CD4-positive, alpha-beta T cell treated with Interleukin-6 for 4 hours (primary cell): ENCODE results near the gene DPP10.
"Not testable (repeated sequence)": the region's sequence is repeated elsewhere in the genome, so short reads cannot be mapped to it uniquely, and the experiment has no call there.

ENCODE experiments used
- DNase-seq: peaks from one replicate; pipeline ENCODE4 v3.0.0-alpha.2; 2020; ENCODE audit warnings: mixed read lengths

The DPP10 gene

GRCh38 chr2:114843963-114844362 is 401.5 kb downstream of the DPP10 start:
- no peak for DNase-seq

GRCh38 chr2:114857196-114857595 is 414.8 kb downstream of the DPP10 start:
- DNase-seq = no peak

- DNase-seq = no peak
These were observed 417.5 kb downstream of the DPP10 start for GRCh38 chr2:114859726-114860510.

- DNase-seq = no peak
These were observed 419.8 kb downstream of the DPP10 start for GRCh38 chr2:114862243-114862642.

- DNase-seq = no peak
These were observed 422.5 kb downstream of the DPP10 start for GRCh38 chr2:114864901-114865300.

GRCh38 chr2:114880046-114880445 is 437.6 kb downstream of the DPP10 start:
- no peak for DNase-seq

- no peak for DNase-seq
These were observed 477.5 kb downstream of the DPP10 start for GRCh38 chr2:114919985-114920384.

- no peak for DNase-seq
These were observed 479.6 kb downstream of the DPP10 start for GRCh38 chr2:114922076-114922475.

- no peak for DNase-seq
These were observed 483.1 kb downstream of the DPP10 start for GRCh38 chr2:114925296-114926255.

GRCh38 chr2:114926303-114926702 is 483.9 kb downstream of the DPP10 start:
- no peak for DNase-seq

GRCh38 chr2:114929225-114929624 is 486.8 kb downstream of the DPP10 start:
- no peak for DNase-seq

GRCh38 chr2:114933671-114934241 is 491.3 kb downstream of the DPP10 start:
- no peak for DNase-seq

GRCh38 chr2:114935031-114935430 is 492.6 kb downstream of the DPP10 start:
- no peak for DNase-seq

GRCh38 chr2:114937366-114937930 is 495.0 kb downstream of the DPP10 start:
- no peak for DNase-seq

- no peak for DNase-seq
These were observed 498.5 kb downstream of the DPP10 start for GRCh38 chr2:114940785-114941458.

GRCh38 chr2:114949228-114949804 is 506.9 kb downstream of the DPP10 start:
- DNase-seq = no peak

GRCh38 chr2:114960389-114960788 is 517.9 kb downstream of the DPP10 start:
- no peak for DNase-seq

GRCh38 chr2:114962532-114962931 is 520.1 kb downstream of the DPP10 start:
- no peak for DNase-seq

GRCh38 chr2:114968748-114969400 is 526.4 kb downstream of the DPP10 start:
- DNase-seq = no peak

- DNase-seq = not testable (repeated sequence)
These were observed 561.9 kb downstream of the DPP10 start for GRCh38 chr2:115004321-115004720.

GRCh38 chr2:115011721-115012120 is 569.3 kb downstream of the DPP10 start:
- DNase-seq = no peak

GRCh38 chr2:115022013-115022412 is 579.6 kb downstream of the DPP10 start:
- DNase-seq = not testable (repeated sequence)
